Measurements from ENCODE around the gene DSG3.
A peak's percentile ranks its signal among the peaks of the same experiment; 100 is the strongest.

Gene DSG3

GRCh38 chr18:31451625-31452024, 4.1 kb downstream of the DSG3 start:
- no peak overlapping the region for H2AFZ ChIP-seq (ENCODE audit: low read length)
- H2BK15ac ChIP-seq (ENCODE audit: low read length), result no peak overlapping the region
- no peak overlapping the region for H4K91ac ChIP-seq (ENCODE audit: low read depth, low read length, poor library complexity)
- H3K9me3 ChIP-seq (replicated peaks in 1 of 2; ENCODE audit: control insufficient read depth in 2 of 2, insufficient read depth in 1 of 2, low read depth in 1 of 2, low read length in 2 of 2), result no peaks in the 10 kb centered on the region
- no peaks in the 10 kb centered on the region for H3K27me3 ChIP-seq (ENCODE audit: control insufficient read depth in 3 of 3, insufficient read depth in 3 of 3, low read depth in 1 of 3, low read length in 3 of 3)
- no peak overlapping the region for H3K18ac ChIP-seq (ENCODE audit: low read length)
- no peak overlapping the region for H2BK12ac ChIP-seq (ENCODE audit: low read length)
- no peak overlapping the region for H3K4ac ChIP-seq (ENCODE audit: low read length)
- H2AK5ac ChIP-seq (ENCODE audit: low read depth, low read length), result no peak overlapping the region
- no peaks in the 10 kb centered on the region for H3K79me1 ChIP-seq (ENCODE audit: low read depth, low read length)
- no peak overlapping the region for H3K23ac ChIP-seq (ENCODE audit: low read depth, low read length, poor library complexity)
- DNase-seq (ENCODE audit: low spot score), result no peak
- H2BK5ac ChIP-seq (ENCODE audit: low read length), result no peak overlapping the region
- no peak overlapping the region for H3K4me2 ChIP-seq (ENCODE audit: insufficient read depth, low read length, poor library complexity, severe bottlenecking)
- H2BK120ac ChIP-seq (ENCODE audit: low read depth, low read length), result no peak overlapping the region
- WGBS, 2 donors (ENCODE audit: extremely low coverage in 2 of 2, insufficient read length in 2 of 2, insufficient replicate concordance in 1 of 2), result no CpG with 5 or more reads among the region's 1 CpG
- H3K36me3 ChIP-seq (replicated peaks in 1 of 2; ENCODE audit: control insufficient read depth in 2 of 2, insufficient read depth in 2 of 2, low read length in 2 of 2), result no peaks in the 10 kb centered on the region
- no peak overlapping the region for H3K14ac ChIP-seq (ENCODE audit: low read length)
- no peak overlapping the region for H3K27ac ChIP-seq (replicated peaks; ENCODE audit: low read length)
- H3K4me3 ChIP-seq (ENCODE audit: low read length in 2 of 2), result no peak overlapping the region
- H3K9ac ChIP-seq (ENCODE audit: low read depth, low read length, poor library complexity), result no peak overlapping the region
- no peaks in the 10 kb centered on the region for H3K4me1 ChIP-seq (ENCODE audit: control insufficient read depth in 2 of 2, insufficient read depth in 1 of 2, low read depth in 1 of 2, low read length in 2 of 2)
- no peak overlapping the region for H4K8ac ChIP-seq (ENCODE audit: low read depth, low read length)

GRCh38 chr18:31454066-31454708, 6.6 kb downstream of the DSG3 start:
- no peak for DNase-seq (ENCODE audit: low spot score)
- no peak overlapping the region for H2AK5ac ChIP-seq (ENCODE audit: low read depth, low read length)

DNA sequence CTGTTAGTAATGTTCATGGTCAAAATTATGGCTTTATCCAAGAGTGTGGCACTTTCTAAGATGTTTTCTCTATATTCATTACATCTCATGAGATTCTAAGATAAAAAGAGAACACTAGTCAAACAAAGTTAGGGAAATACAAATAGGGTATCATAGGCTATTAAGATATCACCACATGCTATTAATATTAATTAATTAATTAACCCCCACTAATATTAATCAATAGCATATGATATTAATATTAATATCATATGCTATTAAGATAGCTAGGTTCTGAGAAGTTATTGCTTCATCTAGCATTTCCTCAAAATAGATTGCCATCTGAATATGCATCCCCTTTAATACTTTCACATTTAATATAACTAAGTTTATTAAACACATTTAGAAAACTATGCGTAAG, 22.1 kb downstream of the DSG3 start:
- no peak overlapping the region for H2BK5ac ChIP-seq (ENCODE audit: low read length)
- H4K8ac ChIP-seq (ENCODE audit: low read depth, low read length), result no peak overlapping the region
- no peak overlapping the region for H2BK120ac ChIP-seq (ENCODE audit: low read depth, low read length)
- no peak for DNase-seq (ENCODE audit: low spot score)
- H3K18ac ChIP-seq (ENCODE audit: low read length), result no peak overlapping the region
- no peak overlapping the region for H3K23ac ChIP-seq (ENCODE audit: low read depth, low read length, poor library complexity)
- H2AFZ ChIP-seq (ENCODE audit: low read length), result no peak overlapping the region
- no peak overlapping the region for H2BK15ac ChIP-seq (ENCODE audit: low read length)
- no peak overlapping the region for H3K14ac ChIP-seq (ENCODE audit: low read length)
- no peak overlapping the region for H2BK12ac ChIP-seq (ENCODE audit: low read length)
- H3K36me3 ChIP-seq (replicated peaks in 1 of 2; ENCODE audit: control insufficient read depth in 2 of 2, insufficient read depth in 2 of 2, low read length in 2 of 2), result no peaks in the 10 kb centered on the region
- H3K27me3 ChIP-seq (ENCODE audit: control insufficient read depth in 3 of 3, insufficient read depth in 3 of 3, low read depth in 1 of 3, low read length in 3 of 3), result no peaks in the 10 kb centered on the region
- no peak overlapping the region for H2AK5ac ChIP-seq (ENCODE audit: low read depth, low read length)
- no peak overlapping the region for H3K4ac ChIP-seq (ENCODE audit: low read length)
- H3K4me2 ChIP-seq (ENCODE audit: insufficient read depth, low read length, poor library complexity, severe bottlenecking), result no peak overlapping the region
- H3K4me3 ChIP-seq (ENCODE audit: low read length in 2 of 2), result no peak overlapping the region
- no peaks in the 10 kb centered on the region for H3K9me3 ChIP-seq (replicated peaks in 1 of 2; ENCODE audit: control insufficient read depth in 2 of 2, insufficient read depth in 1 of 2, low read depth in 1 of 2, low read length in 2 of 2)
- no CpG with 5 or more reads among the region's 1 CpG for WGBS, 2 donors (ENCODE audit: extremely low coverage in 2 of 2, insufficient read length in 2 of 2, insufficient replicate concordance in 1 of 2)
- no peaks in the 10 kb centered on the region for H3K4me1 ChIP-seq (ENCODE audit: control insufficient read depth in 2 of 2, insufficient read depth in 1 of 2, low read depth in 1 of 2, low read length in 2 of 2)
- H3K79me1 ChIP-seq (ENCODE audit: low read depth, low read length), result no peaks in the 10 kb centered on the region
- no peak overlapping the region for H4K91ac ChIP-seq (ENCODE audit: low read depth, low read length, poor library complexity)
- no peak overlapping the region for H3K27ac ChIP-seq (replicated peaks; ENCODE audit: low read length)
- no peak overlapping the region for H3K9ac ChIP-seq (ENCODE audit: low read depth, low read length, poor library complexity)

More at GRCh38 chr18:31454066-31454708, 6.6 kb downstream of the DSG3 start:
- no peak overlapping the region for H4K91ac ChIP-seq (ENCODE audit: low read depth, low read length, poor library complexity)
- H3K9ac ChIP-seq (ENCODE audit: low read depth, low read length, poor library complexity), result no peak overlapping the region
- no peaks in the 10 kb centered on the region for H3K9me3 ChIP-seq (replicated peaks in 1 of 2; ENCODE audit: control insufficient read depth in 2 of 2, insufficient read depth in 1 of 2, low read depth in 1 of 2, low read length in 2 of 2)
- H2BK120ac ChIP-seq (ENCODE audit: low read depth, low read length), result no peak overlapping the region
- H2BK15ac ChIP-seq (ENCODE audit: low read length), result no peak overlapping the region
- H3K79me1 ChIP-seq (ENCODE audit: low read depth, low read length), result no peaks in the 10 kb centered on the region
- no peak overlapping the region for H3K4ac ChIP-seq (ENCODE audit: low read length)
- H3K4me3 ChIP-seq (ENCODE audit: low read length in 2 of 2), result no peak overlapping the region
- no peak overlapping the region for H3K14ac ChIP-seq (ENCODE audit: low read length)
- WGBS, 2 donors (ENCODE audit: extremely low coverage in 2 of 2, insufficient read length in 2 of 2, insufficient replicate concordance in 1 of 2), result no CpG with 5 or more reads among the region's 3 CpGs
- no peak overlapping the region for H2AFZ ChIP-seq (ENCODE audit: low read length)
- no peaks in the 10 kb centered on the region for H3K27me3 ChIP-seq (ENCODE audit: control insufficient read depth in 3 of 3, insufficient read depth in 3 of 3, low read depth in 1 of 3, low read length in 3 of 3)
- H4K8ac ChIP-seq (ENCODE audit: low read depth, low read length), result no peak overlapping the region
- H3K23ac ChIP-seq (ENCODE audit: low read depth, low read length, poor library complexity), result no peak overlapping the region
- no peak overlapping the region for H3K4me2 ChIP-seq (ENCODE audit: insufficient read depth, low read length, poor library complexity, severe bottlenecking)
- no peaks in the 10 kb centered on the region for H3K4me1 ChIP-seq (ENCODE audit: control insufficient read depth in 2 of 2, insufficient read depth in 1 of 2, low read depth in 1 of 2, low read length in 2 of 2)
- no peak overlapping the region for H2BK5ac ChIP-seq (ENCODE audit: low read length)
- H2BK12ac ChIP-seq (ENCODE audit: low read length), result no peak overlapping the region
- no peak overlapping the region for H3K27ac ChIP-seq (replicated peaks; ENCODE audit: low read length)
- H3K36me3 ChIP-seq (replicated peaks in 1 of 2; ENCODE audit: control insufficient read depth in 2 of 2, insufficient read depth in 2 of 2, low read length in 2 of 2), result no peaks in the 10 kb centered on the region
- no peak overlapping the region for H3K18ac ChIP-seq (ENCODE audit: low read length)

GRCh38 chr18:31478688-31479087, 31.1 kb downstream of the DSG3 start:
- Histone ChIP-seq H3K9me3 (replicated peaks in 1 of 2; ENCODE audit: control insufficient read depth in 2 of 2, insufficient read depth in 1 of 2, low read depth in 1 of 2, low read length in 2 of 2) (peaks cover 0 to 5% of the 10 kb centered on the region in 2 donors), H2BK120ac (ENCODE audit: low read depth, low read length) (no peak overlapping the region), H3K9ac (ENCODE audit: low read depth, low read length, poor library complexity) (no peak overlapping the region), H2AFZ (ENCODE audit: low read length) (no peak overlapping the region), H3K4me2 (ENCODE audit: insufficient read depth, low read length, poor library complexity, severe bottlenecking) (no peak overlapping the region), H3K23ac (ENCODE audit: low read depth, low read length, poor library complexity) (no peak overlapping the region), H3K27ac (replicated peaks; ENCODE audit: low read length) (no peak overlapping the region), H3K27me3 (ENCODE audit: control insufficient read depth in 3 of 3, insufficient read depth in 3 of 3, low read depth in 1 of 3, low read length in 3 of 3) (no peaks in the 10 kb centered on the region), H3K4me3 (ENCODE audit: low read length in 2 of 2) (peak overlapping the region in 1 of 2 donors; percentile 35), H3K18ac (ENCODE audit: low read length) (no peak overlapping the region), H3K14ac (ENCODE audit: low read length) (no peak overlapping the region), H4K91ac (ENCODE audit: low read depth, low read length, poor library complexity) (no peak overlapping the region), H2BK5ac (ENCODE audit: low read length) (no peak overlapping the region), H2AK5ac (ENCODE audit: low read depth, low read length) (no peak overlapping the region), H3K79me1 (ENCODE audit: low read depth, low read length) (no peaks in the 10 kb centered on the region), H3K36me3 (replicated peaks in 1 of 2; ENCODE audit: control insufficient read depth in 2 of 2, insufficient read depth in 2 of 2, low read length in 2 of 2) (no peaks in the 10 kb centered on the region), H3K4me1 (ENCODE audit: control insufficient read depth in 2 of 2, insufficient read depth in 1 of 2, low read depth in 1 of 2, low read length in 2 of 2) (no peaks in the 10 kb centered on the region), H2BK12ac (ENCODE audit: low read length) (no peak overlapping the region), H3K4ac (ENCODE audit: low read length) (no peak overlapping the region), H2BK15ac (ENCODE audit: low read length) (no peak overlapping the region), H4K8ac (ENCODE audit: low read depth, low read length) (no peak overlapping the region)
- no CpG with 5 or more reads among the region's 10 CpGs for WGBS, 2 donors (ENCODE audit: extremely low coverage in 2 of 2, insufficient read length in 2 of 2, insufficient replicate concordance in 1 of 2)
- no peak for DNase-seq (ENCODE audit: low spot score)
